ENCODE results near the gene OPCML.

OPCML gene

DNA sequence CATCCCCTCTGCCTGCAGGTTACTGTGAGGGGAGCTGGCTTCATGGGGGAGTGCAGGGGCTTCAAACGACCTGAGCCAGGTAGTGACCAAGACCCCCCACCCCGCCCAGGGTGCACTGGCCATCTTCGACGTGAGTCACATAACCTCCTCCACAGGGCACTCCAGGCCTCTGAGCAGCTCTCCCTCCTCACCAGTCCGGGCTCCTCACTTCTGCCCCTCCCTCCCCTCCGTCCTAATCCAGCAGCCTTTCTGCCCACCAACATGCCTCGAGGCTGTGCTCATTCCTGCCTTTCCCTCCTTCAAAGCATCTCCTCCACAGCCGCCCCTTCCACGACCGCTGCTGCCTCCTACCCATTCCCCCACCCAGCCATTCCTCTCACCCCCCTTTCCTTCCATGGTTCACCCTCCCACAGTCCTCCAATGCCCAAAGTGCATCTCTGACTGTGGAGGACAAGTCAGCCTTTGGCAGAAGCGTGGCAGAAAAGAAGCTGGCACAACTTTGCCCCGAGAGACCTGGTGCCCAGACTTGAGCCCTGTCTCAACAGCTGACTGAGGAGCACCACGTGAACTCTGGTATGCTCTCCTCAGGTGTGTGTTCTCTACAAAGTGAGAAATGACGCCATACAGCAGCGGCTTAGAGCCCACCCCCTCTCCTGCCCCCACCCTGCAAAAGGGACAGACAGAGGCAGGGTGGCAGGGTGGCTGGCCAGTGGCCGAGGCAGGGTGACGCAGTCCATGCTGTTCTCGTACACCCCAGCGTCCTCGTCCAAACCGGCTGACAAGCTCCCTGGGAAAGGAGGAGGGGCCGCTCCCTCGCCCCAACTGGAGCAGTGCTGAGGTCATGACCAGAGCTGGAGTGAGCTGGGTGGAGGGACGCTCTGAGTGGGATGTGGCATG, 30.4 kb downstream of the OPCML start:
- DNase-seq: no peak

GRCh38 chr11:133500936-133501335, 31.4 kb downstream of the OPCML start:
- DNase-seq: no peak

- no peak for DNase-seq
Measured at GRCh38 chr11:133500435-133500834, 31.9 kb downstream of the OPCML start.

DNA sequence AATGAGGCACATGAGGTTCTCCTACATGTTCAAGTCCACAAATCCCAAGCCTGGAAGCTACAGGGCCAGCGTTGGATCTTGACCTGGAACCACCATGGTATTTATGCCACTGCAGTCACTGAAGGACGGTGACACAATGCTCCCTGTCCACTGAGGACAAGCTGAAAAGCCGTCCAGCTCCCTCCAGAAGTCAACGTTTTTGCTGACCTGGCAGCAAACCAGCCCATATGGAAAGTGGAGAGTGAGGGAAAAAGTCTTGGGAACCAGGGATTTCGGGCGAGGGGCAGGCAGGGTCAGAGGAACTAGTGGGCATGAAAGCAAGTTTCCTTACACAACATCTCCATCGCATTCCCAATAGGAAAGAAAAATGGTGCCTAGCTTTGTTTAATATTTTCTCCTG, 33.3 kb downstream of the OPCML start:
- no peak for DNase-seq

DNA sequence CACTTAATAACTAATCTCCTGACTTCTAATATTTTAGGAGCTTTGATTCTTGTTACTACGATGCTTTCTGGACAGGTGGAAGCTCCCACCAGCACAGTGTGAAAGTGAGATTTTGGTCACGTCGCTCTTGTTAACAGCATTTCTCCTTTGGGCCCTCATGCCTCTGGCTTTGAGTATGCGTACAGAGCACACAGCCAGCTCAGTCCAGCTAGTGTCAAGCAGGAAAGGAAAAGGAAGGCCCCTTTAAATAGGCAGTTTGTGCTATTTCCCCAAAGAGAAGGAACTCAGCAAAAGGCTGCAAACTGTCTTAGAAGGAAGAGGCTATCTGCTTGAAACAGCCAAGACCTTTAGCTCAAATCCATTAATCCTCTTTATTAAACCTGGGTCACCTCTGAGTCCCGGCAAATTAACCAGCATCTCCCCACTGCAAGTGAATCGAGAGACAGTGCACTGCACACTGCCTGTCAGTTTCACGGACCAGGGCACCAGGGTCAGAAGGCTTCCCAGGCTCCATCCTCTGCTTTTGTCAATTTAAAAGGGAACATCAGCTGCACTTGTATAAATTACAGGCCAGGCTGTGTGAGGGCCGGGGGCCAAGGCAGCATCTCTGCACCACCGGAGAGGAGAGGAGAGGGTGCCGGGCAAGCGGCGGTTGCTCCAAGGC, 34.7 kb downstream of the OPCML start:
- DNase-seq: no peak

- no peak for DNase-seq
Measured at GRCh38 chr11:133492895-133493294, 39.4 kb downstream of the OPCML start.

- DNase-seq: no peak
Measured at GRCh38 chr11:133491680-133492383, 40.5 kb downstream of the OPCML start.

DNA sequence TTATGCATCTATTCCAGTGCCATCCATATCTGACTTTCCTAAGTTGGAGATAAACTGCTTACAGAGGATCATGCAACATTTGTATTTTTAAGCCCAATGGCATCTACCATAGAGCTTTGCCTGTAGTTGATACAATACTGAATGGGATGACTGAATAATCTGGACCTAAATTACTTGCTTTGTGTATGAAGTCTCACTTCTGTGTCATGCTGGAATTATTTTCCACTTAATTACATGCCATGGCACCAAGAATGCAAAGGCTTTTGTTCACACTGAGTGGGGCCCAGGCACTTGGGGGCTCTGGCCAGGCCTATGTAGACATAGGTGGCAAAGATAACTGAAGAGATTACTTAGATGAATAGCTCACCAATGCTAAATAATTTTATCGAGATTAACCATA, 51.6 kb downstream of the OPCML start:
- DNase-seq: no peak

DNA sequence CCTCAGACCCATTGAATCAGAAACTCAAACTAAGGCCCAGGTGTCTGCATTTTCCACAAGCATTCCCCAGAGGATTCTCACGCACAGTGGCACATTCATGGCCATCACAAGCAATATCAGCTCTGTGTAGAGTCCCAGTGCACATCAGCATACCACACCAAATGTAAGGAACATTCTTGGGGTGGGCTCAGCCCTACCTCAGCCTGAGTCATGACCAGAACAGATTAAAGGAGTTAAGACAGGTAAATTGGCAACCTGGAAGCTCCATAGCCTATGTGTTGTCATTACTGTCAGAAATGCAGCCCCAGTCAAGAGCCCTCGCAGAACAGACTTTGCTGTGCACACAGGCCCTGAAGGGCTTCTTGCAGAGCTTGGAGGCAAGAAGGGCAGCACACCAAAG, 53.1 kb downstream of the OPCML start:
- DNase-seq: no peak

DNA sequence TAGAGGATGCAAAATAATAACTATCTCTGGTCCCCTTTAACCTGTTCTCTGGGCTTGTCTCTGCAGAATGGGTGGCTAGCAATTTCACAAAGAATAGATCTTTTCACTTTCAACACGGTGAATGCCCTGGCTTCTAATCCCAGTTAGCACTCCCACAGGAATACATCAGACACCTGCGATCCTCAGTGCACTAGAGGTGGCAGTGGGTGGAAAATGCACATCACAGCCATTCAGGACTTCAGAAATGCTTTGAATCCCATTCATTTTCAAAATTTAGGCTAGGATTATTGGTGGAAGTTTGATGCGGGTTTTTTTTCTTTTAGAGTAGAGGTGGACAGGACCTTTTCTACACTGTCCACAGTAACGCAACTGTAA, 55.1 kb downstream of the OPCML start:
- DNase-seq: no peak

DNA sequence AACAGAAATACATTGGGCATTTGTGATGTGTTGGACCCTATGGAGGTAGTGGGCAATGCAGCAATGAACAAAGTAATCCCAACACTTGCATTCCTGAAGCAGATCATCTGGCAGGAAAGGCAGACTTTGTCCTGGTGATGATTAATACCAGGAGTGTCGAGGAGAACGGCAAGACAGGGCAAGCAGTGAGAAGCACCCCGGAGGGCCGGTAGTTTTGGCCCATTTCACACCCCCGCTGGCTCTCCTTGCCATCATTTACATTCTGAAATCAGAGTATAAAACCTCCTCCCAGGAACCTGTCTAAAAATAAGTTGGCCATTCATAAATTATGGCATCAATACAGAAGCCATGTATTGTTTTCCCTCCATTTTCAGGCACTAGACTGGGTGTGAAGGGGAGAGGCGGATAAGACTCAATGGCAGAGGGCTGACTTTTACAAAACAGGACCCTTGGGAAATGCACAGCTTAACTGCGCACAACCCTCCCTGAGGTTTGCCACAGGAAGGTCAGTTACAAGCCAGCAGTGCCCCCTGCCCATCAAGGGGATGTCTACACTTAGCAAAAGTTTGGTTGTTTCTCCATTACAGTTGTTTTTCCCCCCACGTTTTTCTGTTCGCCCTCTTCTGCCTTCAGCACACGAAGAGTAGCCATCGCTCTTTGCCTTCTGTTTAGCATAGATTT, 55.6 kb downstream of the OPCML start:
- no peak for DNase-seq

DNA sequence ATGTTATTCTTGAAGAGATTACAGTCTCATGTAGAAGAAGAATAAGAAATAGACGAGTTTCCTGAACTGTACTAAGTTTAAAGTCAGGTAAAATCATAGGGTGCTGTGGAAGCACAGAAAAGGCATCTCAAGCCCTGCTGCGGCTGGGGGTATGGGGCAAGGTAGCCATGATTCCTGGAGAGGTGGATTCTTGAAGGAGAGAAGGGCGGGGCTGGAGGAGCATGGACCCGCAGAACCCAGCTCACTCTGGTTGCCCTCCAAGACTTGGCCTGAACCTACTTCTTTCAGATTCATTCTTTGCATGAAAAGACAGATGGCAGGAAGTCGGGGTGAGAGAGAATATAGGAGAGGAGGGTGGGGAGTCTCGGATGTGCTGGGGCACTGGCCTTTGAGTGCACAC, 57.8 kb downstream of the OPCML start:
- no peak for DNase-seq

GRCh38 chr11:133467686-133468085, 64.6 kb downstream of the OPCML start:
- DNase-seq: no peak

DNA sequence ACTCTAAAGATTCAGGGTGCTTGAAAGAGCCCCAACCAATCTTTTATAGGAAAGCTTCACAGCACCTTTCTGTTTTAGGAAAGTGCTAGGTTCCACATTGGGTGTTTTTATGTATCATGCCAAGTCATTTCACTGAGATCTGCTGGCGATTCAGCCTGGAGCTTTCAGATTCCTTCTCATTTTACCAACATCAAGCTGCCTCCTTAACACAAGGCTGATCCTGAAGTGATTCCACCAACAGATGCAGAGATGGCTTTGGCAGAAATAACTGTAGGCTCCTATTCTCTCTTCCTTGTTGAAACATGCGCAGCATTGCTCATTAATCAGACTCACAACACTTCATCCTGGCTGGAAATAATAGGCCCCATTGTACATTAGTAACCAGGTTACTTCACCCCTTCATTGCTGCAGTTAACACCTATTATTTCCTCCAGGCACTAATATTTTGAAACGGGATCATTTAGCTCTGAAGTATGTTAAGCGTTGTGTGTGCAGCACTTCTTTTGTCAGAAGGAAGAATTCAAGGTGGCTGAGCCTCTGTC, 89.0 kb downstream of the OPCML start:
- DNase-seq: no peak

GRCh38 chr11:133441964-133442660, 90.2 kb downstream of the OPCML start:
- DNase-seq: no peak

DNA sequence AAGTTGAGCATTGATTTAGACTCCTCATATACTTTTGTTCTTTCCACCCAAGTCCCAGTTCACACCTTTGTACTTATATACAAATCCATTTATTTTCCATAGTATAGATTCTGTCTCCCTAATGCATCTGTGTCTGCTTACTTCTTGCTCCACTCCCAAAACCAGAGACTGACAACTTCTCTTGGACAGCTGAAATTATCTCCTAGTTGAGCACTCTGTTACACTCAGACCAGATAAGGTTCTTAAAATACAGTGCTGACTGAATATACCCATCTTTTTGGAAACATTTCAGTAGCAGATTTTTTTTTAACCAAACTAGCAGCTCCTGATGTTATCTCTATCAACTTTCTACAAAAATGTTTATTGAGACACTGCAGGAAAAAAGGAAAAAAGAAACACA, 106.3 kb downstream of the OPCML start:
- DNase-seq: no peak

GRCh38 chr11:133425245-133425644, 107.1 kb downstream of the OPCML start:
- DNase-seq: no peak

DNA sequence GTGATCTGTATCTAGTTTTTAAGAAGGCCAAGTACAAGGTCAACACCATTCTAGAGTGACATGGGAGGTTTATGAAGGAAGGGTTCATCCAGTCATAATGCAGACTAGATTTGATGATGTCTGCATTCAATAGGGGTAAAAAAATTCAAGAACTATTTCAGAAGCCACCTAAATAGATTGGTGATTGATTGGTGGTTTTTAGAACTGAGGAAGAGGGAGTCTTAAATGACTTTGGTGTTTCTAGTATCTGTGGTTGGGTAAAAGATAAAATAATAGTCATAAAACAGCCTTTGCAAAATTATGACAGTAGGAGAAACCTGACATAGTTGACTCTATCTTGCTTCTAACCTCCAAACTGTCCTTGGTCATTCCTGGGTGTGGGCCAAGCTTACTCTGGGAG, 114.1 kb downstream of the OPCML start:
- DNase-seq: no peak

DNA sequence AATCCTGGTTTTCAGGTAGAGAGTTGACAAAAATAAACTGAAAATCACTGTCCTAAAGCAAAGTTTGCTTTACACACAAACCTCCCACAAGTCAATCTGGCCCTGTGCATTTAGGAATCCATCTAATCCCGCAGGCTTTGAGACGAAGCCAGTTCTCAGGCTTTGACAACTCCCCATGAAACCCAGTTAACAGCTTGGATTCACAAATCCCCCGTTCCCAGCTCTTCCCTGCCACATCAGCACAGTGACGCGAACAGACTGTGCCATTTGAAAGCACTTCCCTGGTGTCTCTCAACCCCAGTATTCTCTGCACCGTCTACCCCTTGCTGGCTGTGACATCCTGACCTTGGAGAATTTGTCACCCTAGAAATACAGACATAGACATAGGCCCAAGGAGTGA, 117.8 kb downstream of the OPCML start:
- DNase-seq: no peak

DNA sequence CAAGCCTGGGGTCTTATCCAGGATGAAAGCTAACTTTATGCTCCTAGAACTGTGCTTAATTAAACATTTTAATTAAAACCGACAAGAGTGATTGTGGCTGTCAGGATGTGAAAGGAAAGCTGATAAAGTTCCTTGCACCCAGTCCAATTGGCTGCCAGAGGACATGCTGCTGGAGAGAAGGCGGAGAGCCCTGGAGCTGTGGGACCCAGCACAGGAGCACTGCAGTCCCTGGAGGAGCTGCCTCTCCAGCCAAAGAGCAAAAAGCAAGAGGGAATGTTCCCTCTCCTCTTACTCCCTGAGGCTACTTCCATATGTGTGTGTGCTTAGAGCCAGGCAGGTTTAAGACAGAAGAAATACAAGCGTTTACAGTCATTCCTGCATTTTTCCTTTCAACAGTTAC, 118.6 kb downstream of the OPCML start:
- no peak for DNase-seq

DNA sequence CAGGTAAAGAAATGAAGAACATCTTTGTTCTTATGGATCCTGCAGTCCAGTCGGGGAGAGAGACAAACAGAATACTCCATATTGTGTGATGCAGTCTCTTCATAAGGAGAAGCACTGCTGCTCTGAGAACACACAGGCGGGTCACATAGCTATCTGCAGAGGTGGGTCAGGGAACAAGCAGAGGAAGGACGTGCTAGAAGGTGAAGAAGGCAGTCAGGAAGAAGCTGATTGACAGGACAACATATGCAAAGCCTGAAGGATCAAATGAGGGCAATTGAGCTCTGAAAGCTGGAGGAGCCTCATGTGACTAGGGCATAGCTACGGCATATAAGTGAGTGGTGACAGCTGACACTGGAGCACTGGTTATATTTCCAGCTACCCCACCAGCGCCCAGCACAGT, 122.5 kb downstream of the OPCML start:
- no peak for DNase-seq

GRCh38 chr11:133408936-133409335, 123.4 kb downstream of the OPCML start:
- DNase-seq: no peak

All from activated T-cell treated with anti-CD3 and anti-CD28 coated beads for 4 hours (primary cell).